CD4-positive, alpha-beta T cell treated with Interleukin-6 at 100 ng/mL for 8 hours (primary cell): Measurements from ENCODE around the gene ZNF200.
A peak's percentile ranks its signal among the peaks of the same experiment; 100 is the strongest.
"Not testable (repeated sequence)": the region's sequence is repeated elsewhere in the genome, so short reads cannot be mapped to it uniquely, and the experiment has no call there.

Experiments
- DNase-seq: peaks from one replicate; pipeline ENCODE4 v3.0.0-alpha.2; 2020; ENCODE audit warnings: mixed read lengths, low spot score

The ZNF200 gene

DNA sequence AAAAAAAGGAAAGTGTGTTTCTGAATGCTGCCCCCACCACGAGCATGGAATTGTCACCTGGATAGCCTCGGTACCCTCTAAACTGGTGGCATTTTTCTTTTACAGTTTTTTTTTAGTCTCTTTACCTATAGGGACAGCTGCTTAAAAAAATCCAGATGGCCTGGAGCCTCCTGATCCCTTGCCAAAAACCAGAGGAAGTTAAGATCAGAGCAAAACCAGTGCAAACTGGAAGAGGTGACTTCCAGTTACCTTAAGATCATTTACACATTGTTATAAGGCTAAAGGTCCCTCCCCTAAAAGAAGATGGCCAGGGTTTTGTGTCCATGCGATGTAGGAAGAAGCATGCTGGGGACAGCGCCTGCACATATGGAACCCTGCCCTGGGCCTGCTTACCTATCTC is 18.0 kb upstream of the ZNF200 start:
- DNase-seq: no peak

DNA sequence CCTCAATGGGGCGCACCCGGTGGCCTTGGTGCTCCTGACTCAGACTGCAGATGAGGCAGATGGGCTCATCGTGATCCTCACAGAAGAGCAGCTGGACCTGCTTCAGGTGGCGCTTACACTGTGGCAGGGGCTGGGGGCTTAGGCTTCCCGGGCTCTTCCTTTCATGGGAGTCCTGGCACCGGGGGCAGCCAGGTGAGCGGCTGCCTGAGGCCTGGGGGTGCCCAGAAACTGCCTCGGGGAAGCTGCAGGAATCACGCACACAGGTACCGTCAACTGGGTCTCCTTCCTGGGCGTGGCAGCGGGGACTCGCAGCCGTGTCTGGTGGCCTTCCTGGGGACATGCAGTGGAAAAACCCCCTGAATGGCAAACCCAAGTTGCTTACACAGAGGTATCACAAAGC is 14.5 kb upstream of the ZNF200 start:
- DNase-seq: no peak

DNA sequence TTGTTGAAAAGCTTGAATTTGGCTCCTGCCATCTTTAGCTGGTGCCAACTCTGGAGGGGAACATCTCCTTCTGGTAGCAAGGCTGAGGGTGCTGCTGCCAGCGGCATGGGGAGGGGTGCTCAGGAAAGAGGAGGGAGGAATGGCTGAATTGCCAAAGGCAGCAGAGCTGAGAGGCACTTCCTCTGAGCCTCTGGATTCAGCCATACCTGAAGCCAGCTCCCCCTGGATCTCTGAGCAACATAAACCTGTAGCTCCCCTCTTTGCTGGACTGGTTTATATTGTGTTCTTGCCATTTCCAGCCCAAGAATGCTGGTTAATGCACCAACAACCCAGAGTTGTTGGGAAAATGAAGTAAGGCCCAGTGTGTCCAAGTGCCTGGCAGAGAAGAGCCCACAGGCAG is 14.1 kb upstream of the ZNF200 start:
- DNase-seq: no peak

DNA sequence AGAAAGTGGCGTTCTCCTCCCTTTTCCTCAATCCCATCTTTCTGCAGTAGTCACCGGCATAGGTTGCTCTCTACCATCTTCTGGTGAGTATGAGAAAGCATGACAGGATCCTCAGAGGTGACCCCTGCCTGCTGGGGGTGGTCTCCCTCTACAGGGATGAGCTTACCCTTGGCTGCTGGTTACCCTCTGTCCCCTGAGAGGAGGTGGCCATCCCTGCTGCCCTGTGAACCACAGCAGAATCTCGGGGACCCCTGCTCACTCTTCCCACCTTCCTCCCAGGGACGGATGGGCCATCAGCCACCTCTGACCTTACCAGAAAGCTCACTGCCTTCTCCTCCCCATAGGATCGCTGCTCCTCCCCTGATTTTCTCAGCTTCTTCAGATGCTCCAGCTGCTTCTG is 13.6 kb upstream of the ZNF200 start:
- no peak for DNase-seq

DNA sequence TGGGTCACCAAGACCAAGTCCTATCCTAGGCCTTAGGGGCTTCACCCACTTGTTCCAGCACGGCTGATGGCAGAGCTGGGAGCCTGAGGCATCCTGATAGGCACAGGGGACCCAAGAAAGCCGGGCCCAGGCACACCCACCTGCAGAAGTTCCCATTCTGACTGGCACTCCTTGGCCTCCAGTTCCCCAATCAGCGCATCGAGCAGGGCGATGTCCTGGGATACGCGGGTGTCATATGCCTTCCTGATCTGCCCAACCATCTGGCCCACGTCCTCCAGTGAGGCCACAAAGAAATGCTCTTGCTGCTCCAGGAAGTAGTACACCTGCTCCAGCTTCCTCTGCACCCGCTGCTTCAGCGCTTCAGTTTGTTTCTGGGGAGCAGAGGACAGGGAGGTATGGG is 11.9 kb upstream of the ZNF200 start:
- no peak for DNase-seq

DNA sequence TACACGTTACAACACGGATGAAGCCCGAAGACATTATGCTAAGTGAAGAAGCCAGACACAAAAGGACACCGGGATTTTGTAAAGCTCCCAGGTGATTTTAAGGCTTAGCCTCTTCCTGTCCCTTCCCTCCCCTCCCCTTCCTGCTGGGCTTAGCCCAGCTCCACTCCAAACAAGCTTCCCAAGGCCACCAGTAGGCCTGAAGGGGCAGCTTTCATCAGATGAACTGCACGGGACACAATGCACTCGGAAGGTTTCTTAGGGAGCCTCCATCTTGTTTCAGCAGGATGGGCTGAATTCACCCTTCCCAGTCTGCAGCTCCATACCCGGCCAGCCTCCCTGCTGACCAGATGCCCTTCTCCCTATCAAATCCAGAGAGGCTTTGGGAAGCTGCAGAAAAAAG is 11.0 kb upstream of the ZNF200 start:
- no peak for DNase-seq

DNA sequence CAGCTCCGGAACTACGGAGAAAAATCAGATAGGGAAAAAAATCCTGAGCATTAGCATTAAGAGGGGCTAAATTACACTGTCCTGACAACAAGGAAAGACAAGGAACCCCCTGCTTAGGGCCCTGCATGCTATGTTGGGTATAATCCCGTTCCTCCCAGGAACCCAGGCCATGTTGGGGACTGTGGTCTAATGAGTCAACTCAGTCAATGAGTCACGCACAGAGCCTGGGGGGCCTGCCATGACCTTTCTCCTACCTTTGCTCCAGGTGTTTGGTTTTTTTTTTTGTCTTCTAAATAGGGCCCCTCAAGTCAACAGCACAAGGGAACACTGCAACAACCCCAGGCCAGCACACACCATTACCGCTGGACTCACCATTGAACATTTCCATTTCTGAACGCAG is 8.9 kb upstream of the ZNF200 start:
- DNase-seq: no peak

DNA sequence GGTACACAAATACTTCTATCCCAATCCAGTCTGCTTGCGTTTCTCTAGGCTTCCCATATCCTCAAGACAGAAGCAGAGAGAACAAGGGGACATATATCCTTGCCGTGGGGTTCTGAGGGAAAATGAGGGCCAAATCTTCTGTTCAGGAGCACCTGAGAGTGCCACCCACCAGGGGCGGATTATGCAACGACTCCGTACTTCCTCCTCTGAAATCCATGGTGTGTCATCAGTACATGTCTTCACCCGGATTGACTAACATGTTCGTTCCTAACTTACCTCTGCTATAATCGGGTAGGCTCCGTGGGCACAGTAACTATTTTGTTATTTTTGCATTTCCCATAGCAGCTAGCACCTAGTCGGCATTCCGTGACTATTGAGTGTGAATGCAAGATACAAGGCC is 7.8 kb upstream of the ZNF200 start:
- DNase-seq: no peak

DNA sequence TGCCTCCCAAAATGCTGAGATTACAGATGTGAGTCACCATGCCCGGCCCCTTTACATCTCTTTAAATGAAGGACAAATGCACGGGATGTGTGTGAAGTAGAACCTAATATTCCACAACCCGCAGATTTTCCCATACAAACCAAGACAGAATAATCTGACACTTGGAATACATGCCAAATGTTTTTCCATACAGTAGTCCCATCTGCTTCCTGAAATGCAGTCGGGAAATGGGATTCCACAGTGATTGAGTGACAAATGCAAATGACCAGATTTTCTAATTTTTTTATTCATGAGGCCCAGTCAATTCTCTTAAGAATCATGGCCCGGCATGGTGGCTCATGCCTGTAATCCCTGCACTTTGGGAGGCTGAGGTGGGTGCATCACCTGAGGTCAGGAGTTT is 6.8 kb upstream of the ZNF200 start:
- no peak for DNase-seq

DNA sequence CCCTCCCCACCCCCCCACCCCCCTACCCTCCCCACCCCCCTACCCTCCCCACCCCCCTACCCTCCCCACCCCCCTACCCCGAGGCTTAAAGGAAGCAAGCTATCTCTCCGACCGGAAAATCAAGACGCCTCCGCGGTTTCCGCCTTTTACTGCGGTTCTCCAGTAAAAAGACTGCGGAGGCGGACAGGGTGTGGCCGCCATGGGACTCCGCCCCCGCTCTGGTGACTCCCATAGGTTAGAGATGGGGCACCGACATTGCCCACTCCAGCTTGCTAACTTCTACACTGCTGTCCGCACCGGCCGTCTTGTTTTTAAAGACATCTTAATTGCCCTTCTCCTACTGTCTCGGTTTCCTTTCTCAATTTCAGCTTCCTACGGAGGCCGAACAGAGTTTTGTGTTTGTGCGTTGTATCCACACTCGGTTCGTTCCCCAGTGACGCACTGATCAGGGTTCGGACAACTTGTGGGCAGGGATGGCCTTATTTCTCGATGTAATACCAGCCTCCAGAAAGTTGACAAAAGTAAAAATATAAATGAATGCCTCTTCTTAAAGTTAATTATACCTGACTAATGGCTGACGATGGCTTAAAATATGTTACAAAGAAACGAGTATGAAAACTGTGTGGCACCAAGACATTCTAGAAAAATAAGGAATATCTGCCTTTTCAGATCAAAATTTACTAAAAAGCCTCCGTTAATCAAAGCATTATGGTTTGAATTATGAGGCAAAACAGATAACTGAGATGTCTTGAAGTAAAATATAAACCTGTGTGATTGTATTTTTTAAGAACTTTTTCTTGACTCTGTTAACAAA is 1.1 kb upstream of the ZNF200 start:
- peak; percentile 22 for DNase-seq

DNA sequence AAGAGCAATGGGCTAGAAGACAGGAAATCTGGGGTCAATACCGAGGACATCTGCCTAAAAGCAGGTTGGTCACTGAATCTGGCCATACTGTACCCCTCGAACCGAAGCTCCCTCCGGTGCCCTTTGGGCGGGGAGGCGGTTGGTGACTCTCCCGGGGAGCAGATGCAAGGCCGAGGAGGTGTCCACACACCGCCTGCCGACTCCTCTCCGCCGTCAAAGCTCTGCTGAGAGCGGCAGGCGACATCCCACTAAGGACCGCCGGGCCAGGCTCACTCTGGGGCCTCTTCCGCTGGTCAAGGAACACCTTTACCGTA is 458 bp downstream of the ZNF200 start:
- DNase-seq: no peak

DNA sequence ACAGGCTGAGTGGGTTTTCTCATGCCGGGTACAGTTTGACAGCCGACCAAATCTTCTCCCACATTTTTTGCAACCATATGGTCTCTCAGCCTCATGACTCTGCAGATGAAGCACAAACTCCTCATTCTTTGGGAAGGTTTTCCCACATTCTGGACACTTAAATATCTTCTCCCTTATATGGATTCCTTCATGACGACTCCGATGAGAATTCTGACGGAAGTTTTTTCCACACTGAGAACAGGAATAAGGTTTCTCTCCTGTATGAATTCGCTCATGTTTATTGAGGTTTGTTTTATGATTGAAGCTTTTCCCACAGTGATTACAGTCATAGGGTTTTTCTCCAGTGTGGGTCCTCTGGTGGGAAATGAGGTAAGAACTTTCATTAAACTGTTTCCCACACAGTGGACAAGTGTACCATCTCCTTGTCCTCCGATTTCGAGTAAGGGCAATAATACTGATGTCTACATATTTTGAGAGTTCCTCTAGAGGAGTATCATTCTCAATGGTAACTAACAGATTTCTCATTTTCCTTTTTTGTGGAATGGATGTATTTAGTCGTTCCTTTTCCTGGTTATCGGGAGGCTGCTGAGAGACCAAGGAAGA is 10.9 kb downstream of the ZNF200 start:
- no peak for DNase-seq

DNA sequence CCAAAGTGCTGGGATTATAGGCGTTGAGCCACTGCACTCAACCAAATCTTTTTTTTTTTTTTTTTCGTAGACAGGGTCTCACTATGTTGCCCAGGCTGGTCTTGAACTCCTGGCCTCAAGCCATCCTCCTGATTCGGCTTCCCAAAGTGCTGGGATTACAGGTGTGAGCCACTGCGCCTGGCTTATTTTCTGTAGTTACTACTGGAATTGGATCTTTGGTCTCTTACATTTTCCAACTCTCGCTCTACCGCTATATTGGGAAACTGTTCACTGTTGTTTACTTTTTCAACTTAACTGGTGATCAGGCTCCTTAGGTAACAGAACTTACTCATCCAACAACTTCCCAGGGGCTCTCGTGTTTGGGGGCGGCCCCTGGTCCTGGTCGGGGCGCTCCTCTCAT is 14.1 kb downstream of the ZNF200 start:
- DNase-seq: no peak

DNA sequence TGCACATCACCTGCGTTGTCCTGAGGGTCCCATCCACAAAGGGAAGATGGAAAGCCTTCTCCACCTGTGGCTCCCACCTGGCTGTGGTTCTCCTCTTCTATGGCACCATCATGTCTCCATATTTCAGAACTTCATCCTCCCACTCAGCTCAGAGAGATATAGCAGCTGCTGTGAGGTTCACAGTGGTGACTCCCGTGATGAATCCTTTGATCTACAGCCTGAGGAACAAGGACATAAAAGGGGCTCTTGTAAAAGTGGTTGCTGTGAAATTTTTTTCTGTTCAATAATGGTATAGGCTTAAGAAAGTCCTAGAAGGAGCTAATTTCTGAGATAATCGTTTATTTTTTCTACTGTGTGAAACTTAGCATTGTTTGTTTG is 18.7 kb downstream of the ZNF200 start:
- DNase-seq: peak; percentile 19

DNA sequence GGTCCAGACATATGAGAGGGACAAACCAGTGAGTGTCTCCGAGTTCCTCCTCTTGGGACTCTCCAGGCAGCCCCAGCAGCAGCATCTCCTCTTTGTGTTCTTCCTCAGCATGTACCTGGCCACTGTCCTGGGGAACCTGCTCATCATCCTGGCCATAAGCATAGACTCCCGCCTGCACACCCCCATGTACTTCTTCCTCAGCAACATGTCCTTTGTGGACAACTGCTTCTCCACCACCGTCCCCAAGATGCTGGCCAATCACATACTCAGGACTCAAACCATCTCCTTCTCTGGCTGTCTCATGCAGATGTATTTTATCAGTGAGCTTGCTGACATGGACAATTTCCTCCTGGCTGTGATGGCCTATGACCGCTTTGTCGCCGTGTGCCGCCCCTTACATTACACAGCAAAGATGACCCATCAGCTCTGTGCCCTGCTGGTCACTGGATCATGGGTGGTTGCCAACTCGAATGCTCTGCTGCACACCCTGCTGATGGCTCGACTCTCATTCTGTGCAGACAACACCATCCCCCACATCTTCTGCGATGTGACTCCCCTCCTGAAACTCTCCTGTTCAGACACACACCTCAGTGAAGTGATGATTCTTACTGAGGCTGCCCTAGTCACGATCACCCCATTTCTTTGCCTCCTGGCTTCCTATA is 19.2 kb downstream of the ZNF200 start:
- DNase-seq: no peak

DNA sequence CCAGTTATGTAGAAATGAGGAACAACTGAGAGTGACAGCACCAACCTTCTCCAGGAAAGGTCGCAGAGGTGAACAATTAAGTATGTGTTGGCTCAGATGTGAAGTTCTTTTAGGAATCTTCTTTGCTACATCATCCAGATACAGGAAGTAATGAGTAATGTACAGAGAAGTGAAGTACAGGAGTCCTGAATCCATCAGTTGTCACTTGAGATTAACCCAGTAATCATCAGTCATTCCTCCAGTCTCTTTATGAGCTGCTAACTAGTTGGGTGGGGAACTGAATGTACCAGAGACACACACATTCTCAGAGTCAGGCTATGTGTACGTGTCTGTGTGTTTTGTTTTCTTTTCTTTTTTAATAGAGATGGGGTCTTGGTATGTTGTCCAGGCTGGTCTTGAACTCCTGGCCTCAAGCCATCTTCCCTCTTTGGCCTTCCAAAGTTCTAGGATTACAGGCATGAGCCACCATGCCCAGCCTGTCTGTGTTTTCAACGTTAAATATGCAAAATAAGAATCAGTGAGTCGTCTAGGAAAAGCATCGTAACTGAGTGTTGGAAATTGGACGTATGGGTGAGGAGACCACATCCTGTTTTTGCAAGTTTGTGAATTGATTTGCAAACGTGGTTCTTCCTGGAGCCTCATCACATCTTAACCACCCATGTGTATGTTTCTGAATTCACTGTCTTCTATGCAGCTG is 19.9 kb downstream of the ZNF200 start:
- DNase-seq: peak; percentile 73

DNA sequence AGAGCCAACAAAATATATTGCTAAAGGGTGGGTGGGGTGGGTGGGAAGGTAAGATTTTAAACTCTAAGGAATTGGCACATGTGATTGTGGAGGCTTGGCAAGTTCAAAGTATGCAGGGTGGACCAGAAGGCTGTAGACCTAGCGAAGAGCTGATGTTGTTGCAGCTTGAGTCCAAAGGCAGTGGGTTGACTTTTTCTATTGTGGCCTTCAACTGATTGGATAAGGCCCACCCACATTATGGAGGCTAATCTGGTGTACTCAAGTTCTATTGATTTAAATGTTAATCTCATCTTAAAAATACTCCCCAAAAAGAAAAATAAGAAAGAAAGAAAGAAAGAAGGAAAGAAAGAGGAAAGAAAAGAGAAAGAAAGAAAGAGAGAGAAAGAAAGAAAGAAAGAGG is 22.4 kb downstream of the ZNF200 start:
- no peak for DNase-seq

DNA sequence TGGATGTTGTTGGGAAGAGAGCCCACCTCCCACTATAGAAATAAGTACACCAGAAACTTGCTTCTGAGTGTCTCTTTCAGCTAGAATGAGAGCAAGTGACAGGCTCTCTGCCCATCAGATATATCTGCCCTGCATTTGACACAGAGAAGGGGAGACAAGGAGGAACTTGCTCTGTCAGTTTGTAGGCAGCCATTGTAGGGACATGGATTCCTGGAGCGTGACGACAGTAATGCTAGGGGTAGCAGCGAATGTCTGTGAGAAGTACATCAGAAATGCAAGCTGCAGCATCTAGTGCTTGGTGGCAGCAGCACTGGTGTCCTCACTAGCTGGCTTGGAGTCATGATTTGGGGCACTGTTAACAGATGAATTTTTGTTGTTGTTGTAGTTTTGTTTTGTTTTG is 23.0 kb downstream of the ZNF200 start:
- no peak for DNase-seq

DNA sequence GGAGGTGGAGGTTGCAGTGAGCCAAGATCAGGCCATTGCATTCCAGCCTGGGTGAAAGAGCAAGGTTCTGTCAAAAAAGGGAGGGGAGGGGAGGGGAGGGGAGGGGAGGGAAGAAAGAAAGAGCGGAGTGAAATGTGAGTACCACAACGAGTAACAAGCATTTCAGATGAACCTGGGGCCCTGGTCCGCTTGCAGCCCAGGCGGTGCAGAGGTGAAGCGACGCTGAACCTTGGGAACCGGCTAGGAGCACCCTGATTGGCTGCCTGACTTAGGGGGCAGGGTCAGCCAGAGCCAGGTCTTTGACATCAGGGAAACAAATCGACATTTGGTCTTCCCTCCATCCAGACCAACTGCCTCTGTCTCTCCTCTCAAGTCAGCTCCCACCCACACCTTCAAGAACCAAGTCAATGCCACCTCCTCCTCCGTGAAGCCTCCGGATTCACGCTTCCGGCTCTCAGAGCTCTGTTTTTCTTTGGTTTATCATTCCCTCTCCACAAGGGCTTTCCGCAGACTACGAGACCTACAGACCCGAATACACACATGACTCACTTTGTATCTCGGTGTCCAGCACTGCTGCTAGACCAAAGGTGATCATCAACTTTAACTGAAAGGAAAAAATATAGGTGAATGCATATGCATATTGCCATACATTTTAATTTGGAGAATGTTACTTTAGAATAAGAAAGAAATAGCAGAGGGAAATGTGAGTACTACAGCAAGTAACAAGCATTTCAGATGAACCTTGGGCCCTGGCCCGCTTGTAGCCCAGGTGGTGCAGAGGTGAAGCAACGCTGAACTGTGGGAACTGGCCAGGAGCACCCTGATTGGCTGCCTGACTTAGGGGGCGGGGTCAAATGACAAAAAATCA is 27.6 kb downstream of the ZNF200 start:
- no peak for DNase-seq

DNA sequence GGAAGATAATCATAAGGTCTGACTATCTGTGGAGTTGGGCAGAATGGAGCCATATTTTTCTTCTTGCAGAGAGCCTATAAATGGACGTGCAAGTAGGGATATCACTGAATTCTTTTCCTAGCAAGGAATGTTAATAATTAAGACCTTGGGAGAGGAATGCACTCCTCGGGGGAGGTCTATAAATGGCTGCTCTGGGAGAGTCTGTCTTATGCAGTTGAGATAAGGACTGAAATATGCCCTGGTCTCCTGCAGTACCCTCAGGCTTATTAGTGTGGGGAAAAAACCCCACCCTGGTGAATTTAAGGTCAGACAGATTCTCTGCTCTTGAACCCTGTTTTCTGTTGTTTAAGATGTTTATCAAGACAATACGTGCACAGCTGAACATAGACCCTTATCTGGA is 29.0 kb downstream of the ZNF200 start:
- not testable (repeated sequence) for DNase-seq

DNA sequence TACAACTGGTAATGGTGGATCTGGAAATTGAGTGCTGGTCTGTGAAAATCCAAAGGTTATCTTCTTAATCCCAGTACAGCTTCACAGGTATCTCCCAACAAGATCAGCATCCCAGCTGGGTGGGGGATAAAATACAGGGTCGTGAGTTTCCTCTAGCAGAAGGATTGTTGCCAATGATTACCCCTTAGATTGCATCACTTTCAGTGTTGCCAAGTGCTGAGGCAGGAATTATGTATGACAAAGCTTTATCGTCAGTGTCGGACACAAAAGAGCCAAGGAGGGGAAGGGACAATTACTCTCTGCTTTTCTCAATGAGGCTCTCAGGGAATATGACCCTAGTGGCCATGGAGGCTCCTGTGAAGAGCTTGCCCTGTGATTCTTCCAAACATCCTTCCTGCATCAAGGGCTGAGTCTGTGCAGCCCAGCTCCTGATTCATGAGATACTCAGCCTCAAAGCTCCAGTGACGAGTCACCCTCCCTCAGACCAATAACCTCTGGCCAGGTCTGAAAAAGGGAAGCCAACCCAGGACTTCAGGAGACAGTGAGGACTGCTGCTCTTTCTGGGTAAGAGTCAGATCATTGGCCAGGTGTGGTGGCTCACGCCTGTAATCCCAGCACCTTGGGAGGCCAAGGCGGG is 31.9 kb downstream of the ZNF200 start:
- DNase-seq: no peak
